ES-I3 (cell line): ENCODE results near the gene METTL15.

Experiments
- H3K36me3 ChIP-seq: 2 replicates; pipeline ENCODE4 v1.6.1; 2013; ENCODE audit warnings: mild to moderate bottlenecking, low read length, control low read depth, moderate library complexity; ENCODE audit not compliant: insufficient read depth
- H3K4me1 ChIP-seq: 2 replicates; pipeline ENCODE4 v1.6.1; 2013; ENCODE audit warnings: mild to moderate bottlenecking, control low read depth, low read length; ENCODE audit not compliant: insufficient read depth
- H3K9ac ChIP-seq: 2 replicates; pipeline ENCODE4 v1.6.1; 2013; ENCODE audit warnings: low read depth, mild to moderate bottlenecking, low read length, moderate library complexity
- H3K9me3 ChIP-seq: 2 replicates; pipeline ENCODE4 v1.6.1; 2013; ENCODE audit warnings: mild to moderate bottlenecking, low read length, moderate library complexity; ENCODE audit not compliant: control insufficient read depth, insufficient read depth

The METTL15 gene

DNA sequence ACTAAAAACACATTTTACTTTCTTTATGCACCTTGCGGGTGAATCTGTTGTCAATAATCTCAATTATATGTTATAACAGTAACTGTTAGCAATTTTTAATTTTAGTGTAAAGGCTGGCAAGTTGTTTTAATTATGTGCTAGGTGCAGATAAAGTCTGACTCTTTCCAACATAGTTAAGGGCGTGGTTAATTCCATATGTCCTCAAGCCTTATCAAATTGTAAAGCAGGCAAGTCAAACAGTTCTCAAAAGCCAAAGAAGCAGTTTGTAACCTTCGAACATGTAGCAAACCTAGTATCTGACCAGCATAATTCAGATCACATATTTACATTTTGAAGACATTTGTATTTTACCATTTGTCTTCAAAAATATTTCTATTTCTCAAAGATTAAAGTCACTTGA lies 29.2 kb downstream of the METTL15 start:
- peaks cover 10% of the 10 kb centered on the region; the same call in 1 of the 2 replicates for H3K36me3 ChIP-seq
- no peak overlapping the region for H3K9ac ChIP-seq
- no peaks in the 10 kb centered on the region; the same call in 1 of the 2 replicates for H3K4me1 ChIP-seq
- H3K9me3 ChIP-seq, result peaks cover 57% of the 10 kb centered on the region

DNA sequence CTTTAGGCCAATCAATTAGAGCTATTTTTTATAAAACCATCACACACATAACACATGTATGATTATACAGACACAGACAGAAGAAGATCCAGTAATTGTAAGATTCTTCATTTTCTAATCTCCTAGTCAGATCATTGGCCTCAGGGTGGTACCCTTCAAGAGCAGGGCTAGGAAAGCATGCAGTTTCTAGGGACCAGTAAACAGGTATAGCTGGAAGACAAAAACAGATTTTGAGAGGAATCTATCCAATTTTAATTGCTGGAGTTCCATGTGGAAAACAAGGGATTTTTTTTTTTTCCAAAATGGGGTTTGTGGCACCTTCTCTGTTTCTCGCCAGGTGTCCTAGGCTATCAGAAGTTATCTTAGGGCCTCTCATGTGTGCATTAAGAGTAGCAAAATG lies 29.6 kb downstream of the METTL15 start:
- no peaks in the 10 kb centered on the region; the same call in 1 of the 2 replicates for H3K4me1 ChIP-seq

DNA sequence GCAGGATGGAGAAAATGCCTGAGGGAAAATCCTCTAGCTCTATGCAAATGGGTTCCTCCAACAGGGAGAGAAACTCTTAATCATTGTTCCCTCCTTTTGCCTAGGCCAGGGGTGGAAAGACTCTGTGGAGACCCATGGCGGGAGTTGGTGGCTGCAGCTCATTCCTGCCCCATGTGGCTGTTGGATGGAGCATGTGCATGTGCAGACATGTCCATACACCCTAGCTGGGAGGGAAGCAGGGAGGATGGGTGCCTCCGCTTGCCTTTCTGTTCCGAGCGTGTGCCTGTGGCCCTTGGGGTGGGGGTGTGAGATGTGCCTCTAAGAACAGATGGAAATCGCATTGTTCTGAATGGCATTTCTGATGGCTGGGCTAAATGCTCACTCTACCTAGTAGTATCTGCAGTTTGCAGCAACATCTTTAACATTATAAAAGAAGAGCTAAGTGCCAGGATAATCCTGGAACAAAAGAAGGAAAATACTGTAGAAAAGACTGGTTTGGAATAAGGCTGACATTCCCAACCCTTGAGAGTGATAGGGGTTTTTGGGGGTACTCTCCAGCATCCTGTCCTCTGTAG lies 31.7 kb downstream of the METTL15 start:
- H3K4me1 ChIP-seq, result no peaks in the 10 kb centered on the region; the same call in 1 of the 2 replicates
- H3K36me3 ChIP-seq, result peaks cover 10% of the 10 kb centered on the region; the same call in 1 of the 2 replicates
- no peak overlapping the region for H3K9ac ChIP-seq
- H3K9me3 ChIP-seq, result peaks cover 50% of the 10 kb centered on the region

More for the DNA sequence above, 29.6 kb downstream of the METTL15 start:
- Histone ChIP-seq H3K9me3 (peaks cover 57% of the 10 kb centered on the region), H3K36me3 (peaks cover 10% of the 10 kb centered on the region; the same call in 1 of the 2 replicates), H3K9ac (no peak overlapping the region)

DNA sequence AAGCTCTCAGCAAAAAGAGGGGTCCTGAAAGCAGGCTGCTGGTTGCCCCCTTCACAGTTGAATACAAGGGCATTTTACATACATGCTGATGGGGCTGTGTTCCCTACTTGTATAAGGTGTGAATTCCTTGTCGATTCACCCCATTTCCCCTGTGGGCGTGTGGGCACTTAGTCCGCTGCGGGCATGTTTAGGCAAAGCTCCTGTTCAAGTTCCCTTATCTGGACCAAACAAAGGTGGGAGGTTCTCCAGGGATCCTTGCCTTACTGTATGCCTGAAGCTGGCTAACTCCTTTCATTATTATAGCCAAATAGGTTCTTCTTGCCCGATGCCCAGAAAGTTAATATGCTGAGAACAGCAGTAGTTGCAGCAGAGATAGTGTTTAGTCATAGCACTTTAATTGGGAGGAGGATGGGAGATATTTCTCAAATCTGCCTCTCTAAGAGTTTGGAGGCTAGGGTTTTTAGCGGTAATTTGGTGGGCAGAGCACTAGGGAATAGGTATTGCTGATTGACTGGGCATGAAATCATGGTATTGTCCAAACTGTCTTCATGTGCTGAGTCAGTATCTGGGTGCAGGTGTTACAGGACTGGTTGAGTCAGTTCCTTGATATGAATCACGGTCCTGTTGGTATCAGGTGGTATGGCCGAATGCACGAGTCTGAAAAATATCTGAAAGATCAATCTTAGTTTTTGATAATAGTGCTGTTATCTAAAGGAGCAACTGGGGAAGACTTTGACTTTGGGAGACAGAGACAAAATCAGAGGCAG lies 32.7 kb downstream of the METTL15 start:
- Histone ChIP-seq H3K9me3 (peaks cover 41% of the 10 kb centered on the region), H3K9ac (no peak overlapping the region), H3K36me3 (peaks cover 10% of the 10 kb centered on the region; the same call in 1 of the 2 replicates), H3K4me1 (no peaks in the 10 kb centered on the region; the same call in 1 of the 2 replicates)

DNA sequence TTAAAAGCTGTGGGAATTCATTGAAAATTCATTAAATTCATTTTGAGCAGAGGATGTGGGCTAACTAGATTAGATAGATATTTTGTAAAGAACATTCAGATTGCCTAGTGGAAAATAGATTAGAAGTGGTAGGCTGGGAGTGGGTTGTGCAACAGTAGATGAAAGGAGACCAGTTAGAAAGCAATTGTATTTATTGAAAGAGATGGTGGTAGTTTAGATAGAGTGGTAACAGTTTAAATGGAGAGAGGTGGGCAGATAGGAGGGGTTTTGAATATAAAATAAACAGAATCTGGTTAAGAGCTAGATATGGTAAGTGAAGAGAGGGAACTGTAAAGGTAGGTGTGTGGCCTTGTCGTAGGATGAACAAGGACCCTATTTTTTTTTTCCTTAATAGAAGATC lies 34.5 kb downstream of the METTL15 start:
- Histone ChIP-seq H3K36me3 (peaks cover 10% of the 10 kb centered on the region; the same call in 1 of the 2 replicates), H3K4me1 (no peaks in the 10 kb centered on the region; the same call in 1 of the 2 replicates), H3K9me3 (peaks cover 32% of the 10 kb centered on the region), H3K9ac (no peak overlapping the region)

DNA sequence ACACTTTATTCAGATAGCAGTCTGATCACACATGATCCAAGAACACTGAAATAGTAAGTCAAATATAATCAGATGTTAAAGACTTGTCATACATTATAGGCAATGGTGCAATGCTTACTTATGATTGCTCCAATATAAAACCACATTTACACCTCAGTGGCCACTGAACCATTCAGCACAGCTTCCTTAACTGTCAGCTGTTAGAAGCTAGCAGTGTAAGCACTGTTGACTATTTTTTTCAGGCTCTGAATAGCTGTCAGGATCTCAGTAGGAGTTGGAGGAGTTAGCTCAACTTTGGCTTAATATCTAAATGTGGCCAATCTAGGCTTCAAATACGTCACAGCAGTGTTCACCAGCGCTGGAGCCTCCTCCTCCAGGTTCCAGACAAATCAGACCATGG lies 36.6 kb downstream of the METTL15 start:
- Histone ChIP-seq H3K4me1 (no peaks in the 10 kb centered on the region), H3K36me3 (no peaks in the 10 kb centered on the region; the same call in 1 of the 2 replicates), H3K9ac (no peak overlapping the region), H3K9me3 (peaks cover 11% of the 10 kb centered on the region)

DNA sequence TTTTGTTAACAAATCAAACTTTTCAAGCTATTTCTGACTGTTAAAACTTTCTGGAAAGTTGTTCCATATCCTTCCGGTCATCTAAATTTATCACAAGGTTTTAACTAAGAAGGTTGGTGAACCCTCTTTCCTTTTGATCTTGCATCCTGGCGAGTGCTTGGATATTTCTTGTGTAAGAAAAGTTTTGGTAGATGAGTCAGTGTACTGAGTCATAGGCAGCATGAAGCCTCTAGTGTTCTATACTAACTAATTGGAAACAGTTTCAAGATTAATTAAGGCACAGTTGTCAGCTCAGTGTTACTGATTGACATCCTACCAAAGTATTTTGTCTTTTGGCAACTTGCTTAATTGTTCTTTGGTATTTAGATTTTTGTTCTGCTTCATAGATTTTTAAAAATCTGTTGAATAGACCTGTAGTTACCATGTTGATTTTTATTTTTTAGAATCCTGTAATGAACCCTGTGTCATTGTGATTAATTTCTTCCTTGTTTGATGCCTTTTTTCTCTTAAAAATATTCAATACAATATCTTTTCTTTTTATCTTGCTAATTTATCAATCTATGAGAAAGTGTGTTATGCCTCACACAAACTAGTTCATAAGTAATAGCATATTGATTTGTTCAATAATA lies 38.0 kb downstream of the METTL15 start:
- Histone ChIP-seq H3K9me3 (0 out of 2 replicates have a peak, but pooled peaks cover under 1% of the 10 kb centered on the region), H3K9ac (no peak overlapping the region), H3K36me3 (no peaks in the 10 kb centered on the region), H3K4me1 (no peaks in the 10 kb centered on the region)

DNA sequence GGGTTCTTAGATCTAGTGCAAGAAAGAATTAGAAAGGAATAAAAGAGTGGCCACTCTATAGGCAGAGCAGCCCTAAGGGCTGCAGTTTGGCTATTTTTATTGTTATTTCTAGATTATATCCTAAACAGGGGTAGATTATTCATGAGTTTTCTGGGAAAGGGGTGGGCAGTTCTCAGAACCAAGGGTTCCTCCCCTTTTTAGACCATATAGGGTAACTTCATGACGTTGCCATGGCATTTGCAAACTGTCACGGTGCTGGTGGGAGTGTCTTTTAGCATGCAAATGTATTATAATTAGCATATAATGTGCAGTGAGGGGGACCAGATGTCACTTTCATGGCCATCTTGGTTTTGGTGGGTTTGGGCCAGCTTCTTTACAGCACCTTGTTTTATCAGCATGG lies 44.6 kb downstream of the METTL15 start:
- Histone ChIP-seq H3K4me1 (no peaks in the 10 kb centered on the region), H3K9ac (no peak overlapping the region)

DNA sequence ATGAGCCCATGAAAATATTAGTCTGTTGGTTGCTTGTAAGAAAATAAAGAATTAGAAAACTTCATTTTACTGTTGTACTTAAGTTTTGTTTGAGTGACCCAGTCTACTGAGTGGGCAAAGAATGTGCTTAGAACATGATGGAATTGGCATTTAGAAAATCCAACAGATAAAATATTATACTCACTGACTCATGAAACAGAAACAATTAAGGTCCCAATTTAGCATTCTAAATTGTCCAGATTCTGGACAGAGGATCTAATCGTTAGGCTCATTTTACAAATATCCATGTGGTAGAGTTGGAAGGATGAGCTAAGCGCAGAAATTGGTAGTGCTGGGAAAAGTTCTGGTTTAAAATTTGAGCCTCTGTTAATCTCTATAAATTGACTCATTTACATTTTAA lies 45.4 kb downstream of the METTL15 start:
- peaks cover 4% of the 10 kb centered on the region for H3K36me3 ChIP-seq
- no peaks in the 10 kb centered on the region for H3K4me1 ChIP-seq
- H3K9me3 ChIP-seq, result no peaks in the 10 kb centered on the region
- no peak overlapping the region for H3K9ac ChIP-seq

More for the DNA sequence above, 44.6 kb downstream of the METTL15 start:
- H3K36me3 ChIP-seq, result peaks cover 4% of the 10 kb centered on the region
- H3K9me3 ChIP-seq, result no peaks in the 10 kb centered on the region

DNA sequence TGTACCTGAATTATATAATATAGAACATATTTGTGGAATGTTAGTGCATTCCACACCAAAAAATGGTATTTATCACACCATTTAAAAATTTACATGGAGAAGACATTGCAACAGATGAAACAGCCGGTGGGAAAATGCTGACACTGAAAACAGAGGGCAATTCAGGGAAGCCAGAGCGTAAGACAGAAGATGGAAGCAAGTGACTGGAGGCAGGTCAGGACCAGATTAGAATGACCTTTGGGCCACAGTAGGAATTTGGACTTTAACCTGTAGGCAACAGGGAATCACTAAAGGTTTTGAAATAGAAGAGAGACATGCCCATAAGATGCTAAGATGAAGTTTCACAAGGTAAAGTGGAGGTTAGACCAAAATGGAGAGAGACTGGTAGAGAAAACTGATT lies 60.5 kb downstream of the METTL15 start:
- Histone ChIP-seq H3K4me1 (no peaks in the 10 kb centered on the region), H3K9me3 (no peaks in the 10 kb centered on the region), H3K9ac (no peak overlapping the region), H3K36me3 (no peaks in the 10 kb centered on the region)

DNA sequence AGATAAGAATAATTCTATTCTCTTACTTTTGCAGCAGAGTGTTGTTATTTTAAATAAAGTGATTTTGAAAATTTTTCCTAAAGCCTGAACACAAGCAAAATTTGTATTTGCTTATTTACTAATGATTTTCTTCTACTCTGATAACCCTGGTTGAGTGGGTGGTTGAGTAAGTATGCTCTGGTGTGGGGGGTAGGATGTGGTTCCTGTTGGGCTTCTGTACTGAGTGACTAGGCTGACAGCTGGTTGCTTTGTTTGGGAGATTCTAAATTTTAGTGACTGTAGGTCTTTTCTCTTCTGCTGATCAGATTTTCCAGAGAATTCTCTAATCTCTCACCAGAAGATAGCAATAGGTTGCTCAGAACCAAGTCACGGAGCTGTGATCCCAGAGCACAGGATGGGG lies 61.6 kb downstream of the METTL15 start:
- H3K9ac ChIP-seq, result no peak overlapping the region
- H3K9me3 ChIP-seq, result no peaks in the 10 kb centered on the region
- H3K36me3 ChIP-seq, result no peaks in the 10 kb centered on the region
- no peaks in the 10 kb centered on the region for H3K4me1 ChIP-seq

DNA sequence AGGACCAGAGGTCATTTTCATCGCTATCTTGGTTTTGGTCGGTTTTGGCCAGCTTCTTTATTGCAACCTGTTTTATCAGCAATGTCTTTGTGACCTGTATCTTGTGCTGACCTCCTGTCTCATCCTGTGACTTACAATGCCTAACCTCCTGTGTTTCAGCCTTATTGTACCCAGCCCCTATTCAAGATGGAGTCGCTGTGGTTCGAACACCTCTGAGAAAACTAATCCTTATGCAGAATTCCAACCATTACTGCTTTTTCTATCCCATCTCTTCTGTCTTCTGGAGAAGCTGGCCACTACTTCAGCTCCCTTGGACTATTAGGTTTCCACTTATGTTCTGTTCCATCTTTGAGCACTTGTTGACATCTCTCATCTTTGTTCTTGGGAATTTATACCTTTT lies 62.6 kb downstream of the METTL15 start:
- H3K9ac ChIP-seq, result no peak overlapping the region
- no peaks in the 10 kb centered on the region for H3K36me3 ChIP-seq
- H3K4me1 ChIP-seq, result no peaks in the 10 kb centered on the region
- no peaks in the 10 kb centered on the region for H3K9me3 ChIP-seq

DNA sequence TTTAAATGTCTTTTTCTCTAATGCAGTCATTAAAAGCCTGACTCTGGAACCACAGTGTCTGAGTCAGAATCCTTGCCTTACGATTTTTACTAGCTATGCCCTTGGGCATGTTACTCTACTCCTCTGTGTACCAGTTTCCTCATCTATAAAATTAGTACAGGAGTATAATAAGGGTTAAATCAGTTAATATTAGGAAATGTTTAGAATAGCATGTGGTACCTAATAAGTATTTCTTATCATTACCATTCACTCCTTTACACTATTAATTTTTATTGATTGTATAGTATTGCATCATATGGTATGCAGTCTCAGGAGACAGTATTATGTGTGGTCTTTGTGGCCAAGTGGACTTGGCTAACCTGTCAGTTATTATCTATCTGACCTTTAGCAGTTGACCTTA lies 68.2 kb downstream of the METTL15 start:
- Histone ChIP-seq H3K9me3 (no peaks in the 10 kb centered on the region), H3K36me3 (no peaks in the 10 kb centered on the region), H3K4me1 (no peaks in the 10 kb centered on the region)

DNA sequence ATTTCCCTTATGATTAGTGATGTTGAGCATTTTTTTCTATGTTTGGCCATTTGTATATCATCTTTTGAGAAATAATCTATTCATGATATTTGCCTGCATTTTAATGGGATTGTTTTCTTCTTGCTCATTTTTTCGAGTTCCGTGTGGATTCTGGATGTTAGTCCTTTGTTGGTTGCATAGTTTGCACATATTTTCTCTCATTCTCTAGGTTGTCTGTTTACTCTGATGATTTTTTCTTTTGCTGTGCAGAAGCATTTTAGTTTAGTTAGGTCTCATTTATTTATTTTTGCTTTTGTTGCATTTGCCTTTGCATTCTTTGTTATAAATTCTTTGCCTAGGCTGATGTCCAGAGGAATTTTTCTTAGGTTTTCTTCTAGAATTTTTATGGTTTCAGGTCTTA lies 87.3 kb downstream of the METTL15 start:
- no peaks in the 10 kb centered on the region for H3K4me1 ChIP-seq
- no peak overlapping the region for H3K9ac ChIP-seq
- no peaks in the 10 kb centered on the region for H3K36me3 ChIP-seq
- H3K9me3 ChIP-seq, result no peaks in the 10 kb centered on the region

More for the DNA sequence above, 68.2 kb downstream of the METTL15 start:
- H3K9ac ChIP-seq, result no peak overlapping the region
